ENCODE data around the gene TUBGCP2.

TUBGCP2 gene

DNA sequence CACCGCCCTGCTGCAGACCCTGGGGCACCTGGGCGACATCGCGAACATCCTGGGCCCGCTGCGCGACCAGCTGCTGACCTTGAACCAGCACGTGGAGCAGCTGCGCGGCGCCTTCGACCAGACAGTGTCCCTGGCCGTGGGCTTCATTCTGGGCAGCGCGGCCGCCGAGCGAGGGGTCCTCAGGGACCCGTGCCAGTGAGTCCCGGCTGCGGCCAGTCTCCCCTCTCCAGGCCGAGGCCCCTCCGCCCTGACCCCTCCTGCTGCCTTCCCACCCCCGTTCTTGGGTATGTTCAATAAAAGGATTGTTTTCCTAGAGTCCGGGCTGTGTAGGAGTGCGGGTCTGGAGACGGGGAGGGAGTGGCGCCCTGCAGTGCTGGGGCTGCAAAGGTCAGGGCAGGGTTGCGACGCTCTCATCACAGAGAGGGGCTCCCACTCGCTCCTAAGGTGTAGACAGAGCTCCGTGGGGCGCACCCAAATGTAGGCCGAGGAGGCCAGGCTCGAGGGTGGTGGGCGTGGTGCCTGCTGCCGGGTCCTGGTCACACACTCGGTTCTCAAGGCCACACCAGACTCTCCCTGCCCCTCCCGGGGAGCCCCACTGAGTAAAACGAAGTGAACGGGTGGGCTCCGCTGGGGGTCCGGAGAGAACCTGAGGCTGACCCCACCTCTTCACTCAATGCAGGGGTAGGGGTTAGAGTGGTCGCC, 77.3 kb downstream of the TUBGCP2 start:
- FAIRE-seq = no peak
- no peak for DNase-seq (ENCODE audit: low spot score)

DNA sequence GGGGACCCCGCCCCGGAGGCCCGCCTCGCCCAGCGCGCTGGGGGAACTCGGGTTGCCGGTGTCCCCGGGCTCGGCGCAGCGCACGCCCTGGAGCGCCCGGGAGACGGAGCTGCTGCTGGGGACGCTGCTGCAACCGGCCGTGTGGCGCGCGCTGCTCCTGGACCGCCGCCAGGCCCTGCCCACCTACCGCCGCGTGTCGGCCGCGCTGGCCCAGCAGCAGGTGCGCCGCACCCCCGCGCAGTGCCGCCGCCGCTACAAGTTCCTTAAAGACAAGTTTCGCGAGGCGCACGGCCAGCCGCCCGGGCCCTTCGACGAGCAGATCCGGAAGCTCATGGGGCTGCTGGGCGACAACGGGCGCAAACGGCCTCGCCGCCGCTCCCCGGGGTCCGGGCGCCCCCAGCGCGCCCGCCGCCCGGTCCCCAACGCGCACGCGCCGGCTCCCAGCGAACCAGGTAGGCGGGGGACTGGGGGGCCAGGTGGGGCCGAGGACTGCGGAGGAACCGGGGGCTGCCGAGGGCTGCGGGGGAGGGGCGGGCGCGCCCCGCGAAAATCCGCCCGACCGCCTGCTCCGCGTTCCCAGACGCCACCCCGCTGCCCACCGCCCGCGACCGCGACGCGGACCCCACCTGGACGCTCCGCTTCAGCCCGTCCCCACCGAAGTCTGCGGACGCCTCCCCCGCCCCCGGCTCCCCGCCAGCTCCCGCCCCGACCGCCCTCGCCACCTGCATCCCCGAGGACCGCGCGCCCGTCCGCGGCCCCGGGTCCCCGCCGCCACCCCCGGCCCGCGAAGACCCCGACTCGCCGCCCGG, 78.1 kb downstream of the TUBGCP2 start:
- FAIRE-seq = no peak
- DNase-seq (ENCODE audit: low spot score) = no peak

DNA sequence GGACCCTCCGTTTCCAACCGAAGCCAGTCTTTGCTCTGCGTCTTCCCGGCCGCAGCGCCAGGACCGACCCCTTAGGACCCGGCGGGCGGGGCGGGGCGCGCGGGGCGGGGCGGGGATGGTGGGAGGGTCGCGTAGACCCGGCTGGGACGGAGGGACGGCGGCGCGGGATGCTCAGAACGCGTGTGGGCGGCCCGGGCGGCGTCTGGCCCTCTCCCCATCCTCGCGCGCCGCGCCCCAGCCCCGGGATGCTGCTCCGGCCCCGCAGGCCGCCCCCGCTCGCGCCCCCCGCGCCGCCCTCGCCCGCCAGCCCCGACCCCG, 78.7 kb downstream of the TUBGCP2 start, which contains the start of gene UTF1:
TSS of gene UTF1 (plus strand) at position 174 of the 318 bp plus-strand sequence. CDS start at position 246, 72 bp downstream.
- DNase-seq (ENCODE audit: low spot score) (no peak), FAIRE-seq (no peak)

DNA sequence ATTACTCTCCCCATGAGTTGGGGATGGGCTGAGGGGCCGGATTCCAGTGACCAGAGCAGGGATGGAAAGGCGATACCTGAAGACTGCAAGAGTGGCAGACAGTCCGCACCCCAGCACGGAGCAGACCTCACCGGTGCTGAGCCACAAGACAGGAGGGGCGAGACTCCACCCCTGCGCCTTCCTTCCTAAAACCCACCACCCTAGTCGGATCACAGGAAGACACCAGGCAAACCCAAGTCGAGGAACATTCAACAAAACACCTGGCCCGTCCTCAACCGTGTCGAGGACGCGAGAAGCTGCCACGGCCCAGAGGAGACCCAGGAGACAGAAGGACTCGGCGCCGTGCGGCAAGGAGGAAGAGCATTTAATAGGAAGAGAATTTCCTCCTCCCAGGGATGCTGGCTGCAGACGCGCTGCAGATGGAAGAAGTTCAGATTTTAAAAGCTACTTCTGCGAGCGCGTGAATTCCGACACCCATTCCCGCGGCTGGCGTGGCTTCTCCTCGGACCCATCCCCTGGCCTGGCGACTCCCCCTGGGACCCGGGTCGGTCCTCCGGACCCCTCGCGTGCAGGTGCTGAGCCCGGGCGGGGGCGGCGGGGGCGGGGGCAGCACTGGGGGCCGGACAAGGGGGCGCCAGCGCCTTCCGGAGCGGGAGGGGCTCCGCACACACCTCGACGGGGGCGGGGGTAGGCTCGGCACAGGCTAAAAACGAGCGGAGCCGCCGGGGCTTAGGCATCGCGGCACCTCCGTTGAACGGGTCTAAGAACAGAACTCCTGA, 79.2 kb downstream of the TUBGCP2 start:
- FAIRE-seq (no peak), DNase-seq (ENCODE audit: low spot score) (no peak)

Data from RCC 7860 (cell line).